GM18873 (cell line): ENCODE results near the gene SDCCAG8.

Source experiments
- ATAC-seq: cut with Tn5 transposase; IDR thresholded peaks from one replicate; pipeline ENCODE4 v1.9.1; 2021; ENCODE audit warnings: mild to moderate bottlenecking, moderate library complexity, moderate number of reproducible peaks; ENCODE audit not compliant: unreplicated experiment, low FRiP score

The SDCCAG8 gene

DNA sequence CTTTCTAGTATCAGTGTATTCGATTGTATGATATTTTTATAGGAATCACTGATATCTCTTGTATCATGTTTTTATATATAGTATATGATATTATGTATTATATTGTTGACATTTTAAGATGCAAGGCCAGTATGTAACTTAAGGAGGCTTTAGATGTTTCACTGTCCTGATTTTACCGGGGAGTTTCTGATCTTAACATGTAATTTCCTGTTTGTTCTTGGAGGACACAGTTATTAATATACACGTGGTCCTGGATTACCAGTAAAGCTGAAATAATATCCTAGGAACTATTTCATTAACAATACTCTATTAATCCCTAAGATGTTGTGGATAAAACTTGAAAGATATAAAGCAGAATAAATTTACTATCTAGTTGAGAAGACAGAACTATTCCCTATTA lies 19.5 kb downstream of the SDCCAG8 start:
- ATAC-seq, result no peak

DNA sequence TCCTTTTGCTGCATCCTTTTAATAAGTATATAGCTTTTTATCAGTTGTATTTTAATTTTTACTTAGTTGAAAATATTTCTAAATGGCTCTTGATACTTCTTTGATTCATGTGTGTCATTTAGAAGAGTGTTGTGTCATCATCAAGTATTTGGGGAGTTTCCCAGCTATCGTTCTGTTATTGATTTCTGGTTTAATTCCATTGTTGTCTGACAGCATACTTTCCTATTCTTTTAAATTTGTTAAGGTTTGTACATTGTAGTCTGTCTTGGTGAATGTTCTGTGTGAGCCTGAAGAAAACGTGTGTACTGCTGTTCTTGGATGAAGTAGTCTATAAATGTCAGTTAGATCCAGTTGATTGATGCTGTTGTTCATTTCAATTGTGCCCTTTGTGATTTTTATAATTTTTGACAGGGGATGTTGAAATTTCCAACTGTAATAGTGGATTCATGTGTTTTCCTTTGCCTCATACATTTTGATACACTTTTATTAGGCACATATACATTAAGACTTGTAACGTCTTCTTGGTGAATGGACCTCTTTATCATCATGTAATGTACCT lies 24.8 kb downstream of the SDCCAG8 start:
- ATAC-seq, result no peak

DNA sequence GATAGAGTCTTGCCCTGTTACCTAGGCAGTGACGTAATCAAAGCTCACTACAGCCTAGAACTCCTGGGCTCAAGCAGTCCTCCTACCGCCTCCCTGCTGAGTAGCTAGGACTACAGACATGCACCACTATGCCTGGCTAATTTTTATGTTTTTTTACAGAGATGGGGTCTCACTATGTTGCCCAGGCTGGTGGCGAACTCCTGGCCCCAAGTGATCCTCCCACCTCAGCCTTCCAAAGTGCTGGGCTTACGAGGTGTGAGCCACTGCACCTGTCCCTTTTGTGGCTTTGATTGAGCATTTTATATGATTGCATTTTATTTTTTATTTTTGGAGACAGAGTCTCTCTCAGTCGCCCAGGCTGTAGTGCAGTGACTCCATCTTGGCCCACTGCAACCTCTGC lies 25.8 kb downstream of the SDCCAG8 start:
- no peak for ATAC-seq

DNA sequence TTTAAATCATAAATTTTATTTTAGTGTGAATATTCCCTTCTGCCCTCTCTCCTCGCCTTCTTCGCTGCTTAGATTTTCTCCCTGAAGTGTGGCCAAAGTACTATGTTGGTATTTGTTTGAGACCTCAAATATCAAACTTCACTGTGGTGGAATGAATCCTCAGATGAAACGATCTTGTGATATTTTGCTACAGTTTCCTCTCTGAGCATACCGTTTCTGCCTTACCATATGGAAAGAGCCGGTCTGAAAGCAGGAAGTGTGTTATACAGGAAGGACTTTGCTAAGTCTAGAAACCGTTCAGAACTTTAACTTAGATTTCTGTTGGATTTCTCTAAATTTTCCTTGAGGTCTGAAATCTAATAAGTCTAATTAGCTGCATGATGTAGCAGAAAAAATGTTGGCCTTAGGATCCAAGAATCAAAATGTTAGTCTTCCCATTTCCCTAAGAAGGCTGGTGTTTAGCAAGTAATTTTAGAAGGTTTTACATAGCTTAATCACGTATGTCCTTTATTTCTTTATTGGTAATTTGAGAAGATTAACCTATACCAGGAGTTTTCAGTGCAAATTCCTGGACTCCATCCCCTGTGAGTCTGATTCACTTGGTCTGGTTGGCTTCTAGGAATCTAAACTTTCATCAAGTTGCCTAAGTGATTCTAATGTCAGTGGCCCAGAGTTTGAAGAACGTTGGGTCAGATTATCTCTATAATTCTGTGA lies 30.7 kb downstream of the SDCCAG8 start:
- no peak for ATAC-seq

GRCh38 chr1:243287123-243287460 lies 31.3 kb downstream of the SDCCAG8 start:
- no peak for ATAC-seq

DNA sequence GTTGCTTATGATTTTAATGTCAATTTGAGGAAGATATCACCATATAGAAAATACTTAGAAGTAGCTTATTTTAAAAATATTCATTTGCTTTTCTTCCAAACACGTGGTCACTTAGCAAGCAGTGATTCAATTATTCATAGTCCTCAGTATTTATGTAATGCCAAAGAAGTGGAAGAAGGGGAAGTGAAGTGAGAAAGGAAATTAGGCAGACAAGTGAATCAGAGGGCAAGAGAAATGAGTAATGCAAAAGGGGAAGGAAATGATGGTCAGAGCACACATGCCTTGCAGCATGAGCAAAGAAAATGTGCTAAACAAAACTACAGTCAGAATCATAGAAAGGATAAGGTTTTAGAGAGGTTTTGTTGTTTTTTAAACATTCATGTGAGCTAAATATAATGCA lies 31.8 kb downstream of the SDCCAG8 start:
- peak; percentile 93 for ATAC-seq

DNA sequence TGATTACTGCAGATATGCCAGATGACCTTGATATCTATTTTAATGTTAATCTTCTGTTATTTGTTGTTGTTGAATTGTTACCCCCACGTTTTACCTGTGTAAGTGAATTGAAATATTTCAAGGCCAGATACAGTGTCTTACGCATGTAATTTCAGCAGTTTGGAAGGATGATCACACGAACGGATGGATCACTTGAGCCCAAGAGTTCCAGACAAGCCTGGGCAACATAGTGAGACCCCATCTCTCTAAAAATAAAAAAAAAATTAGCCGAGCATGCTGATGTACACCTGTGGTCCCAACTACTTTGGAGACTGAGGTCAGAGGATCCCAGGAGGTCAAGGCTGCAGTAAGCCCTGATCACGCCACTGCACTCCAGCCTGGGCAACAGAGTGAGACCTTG lies 32.2 kb downstream of the SDCCAG8 start:
- no peak for ATAC-seq

GRCh38 chr1:243291292-243291691 lies 35.5 kb downstream of the SDCCAG8 start:
- no peak for ATAC-seq

GRCh38 chr1:243292117-243292516 lies 36.3 kb downstream of the SDCCAG8 start:
- no peak for ATAC-seq

- ATAC-seq, result no peak
Measured at GRCh38 chr1:243293941-243294722, 38.3 kb downstream of the SDCCAG8 start.

- no peak for ATAC-seq
Measured at GRCh38 chr1:243294723-243295121, 38.9 kb downstream of the SDCCAG8 start.

GRCh38 chr1:243299069-243299468 lies 43.2 kb downstream of the SDCCAG8 start:
- no peak for ATAC-seq

GRCh38 chr1:243301059-243301458 lies 45.2 kb downstream of the SDCCAG8 start:
- no peak for ATAC-seq

DNA sequence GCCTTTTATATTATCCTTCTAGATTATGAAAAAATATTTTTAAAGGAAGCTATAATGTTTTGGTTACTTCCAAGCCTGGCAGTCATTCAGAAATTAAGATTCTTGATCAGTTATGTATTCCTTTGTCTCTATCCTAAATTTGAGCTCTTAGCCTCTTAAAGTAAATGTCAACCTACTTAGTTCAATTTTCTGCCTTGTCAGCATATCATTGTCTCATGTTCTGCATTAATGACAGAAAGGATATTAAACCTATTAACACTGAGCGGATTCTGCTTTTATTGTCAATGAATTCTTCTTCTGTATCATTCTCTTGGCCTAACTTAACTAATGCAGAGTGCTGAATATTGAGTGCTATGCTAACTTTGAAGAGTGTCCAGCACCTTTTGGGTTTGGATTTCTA lies 56.0 kb downstream of the SDCCAG8 start:
- ATAC-seq, result no peak

GRCh38 chr1:243312952-243313634 lies 57.3 kb downstream of the SDCCAG8 start:
- ATAC-seq, result peak; percentile 27

DNA sequence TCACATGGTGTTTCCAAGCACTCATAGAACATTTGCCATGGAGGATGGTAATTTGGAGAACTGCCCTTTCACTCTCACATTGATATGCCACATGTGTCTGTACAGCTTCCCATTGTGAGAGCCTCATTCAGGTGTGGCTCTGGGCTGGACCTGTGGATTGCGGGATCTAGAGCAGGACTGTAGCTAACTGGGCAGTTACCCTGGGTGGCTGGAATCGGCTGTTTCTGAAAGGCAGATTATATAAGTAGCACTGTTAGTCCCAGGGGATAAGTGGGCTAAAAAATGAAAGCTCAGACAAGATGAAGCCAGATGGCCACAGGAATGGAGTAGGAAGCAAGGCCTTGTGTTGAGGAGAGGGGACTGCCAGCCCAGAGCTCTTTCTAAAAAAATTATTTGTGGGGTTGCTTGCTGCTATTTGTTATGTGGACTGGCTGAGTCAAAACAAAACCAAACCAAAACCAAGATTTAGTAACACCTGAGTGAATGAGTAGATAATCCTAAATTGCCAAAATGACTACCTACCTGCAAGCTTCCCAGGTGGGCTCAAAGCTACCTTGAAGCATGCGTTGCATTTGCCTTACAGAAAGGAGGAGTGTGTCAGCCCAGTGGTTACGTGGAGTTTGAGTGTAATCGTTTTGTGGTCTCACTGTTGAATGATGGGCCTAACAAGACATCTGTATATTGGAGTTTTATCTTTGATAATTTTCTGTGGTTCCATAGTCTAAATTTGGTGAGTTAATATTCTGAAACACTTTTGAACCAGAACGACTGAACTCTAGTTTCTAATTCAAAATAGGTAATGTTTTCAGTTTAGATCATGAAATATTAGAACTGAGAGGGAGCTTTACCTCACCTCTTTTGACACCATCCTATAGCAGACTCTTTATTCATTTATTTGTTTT lies 58.0 kb downstream of the SDCCAG8 start:
- ATAC-seq, result peak; percentile 75

DNA sequence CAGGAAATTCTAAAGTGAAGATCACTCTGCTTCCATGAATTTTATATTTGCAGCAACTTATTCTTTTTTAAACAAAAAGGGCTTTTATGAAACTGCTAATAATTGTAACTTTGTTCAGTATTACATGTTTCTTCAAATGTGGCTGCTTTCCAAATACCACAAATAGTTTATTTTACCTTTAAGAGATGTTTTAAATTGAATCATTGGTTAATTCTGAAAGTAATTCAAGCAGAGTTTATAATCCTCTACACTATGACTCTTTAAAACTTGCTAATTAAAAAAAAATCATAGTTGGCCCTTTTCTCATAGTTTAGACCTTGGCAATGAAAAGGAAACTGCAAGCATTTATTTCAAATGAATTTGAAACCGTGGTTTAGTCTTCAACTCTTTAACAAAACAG lies 59.6 kb downstream of the SDCCAG8 start:
- ATAC-seq, result no peak

- no peak for ATAC-seq
Measured at GRCh38 chr1:243315893-243316292, 60.1 kb downstream of the SDCCAG8 start.

DNA sequence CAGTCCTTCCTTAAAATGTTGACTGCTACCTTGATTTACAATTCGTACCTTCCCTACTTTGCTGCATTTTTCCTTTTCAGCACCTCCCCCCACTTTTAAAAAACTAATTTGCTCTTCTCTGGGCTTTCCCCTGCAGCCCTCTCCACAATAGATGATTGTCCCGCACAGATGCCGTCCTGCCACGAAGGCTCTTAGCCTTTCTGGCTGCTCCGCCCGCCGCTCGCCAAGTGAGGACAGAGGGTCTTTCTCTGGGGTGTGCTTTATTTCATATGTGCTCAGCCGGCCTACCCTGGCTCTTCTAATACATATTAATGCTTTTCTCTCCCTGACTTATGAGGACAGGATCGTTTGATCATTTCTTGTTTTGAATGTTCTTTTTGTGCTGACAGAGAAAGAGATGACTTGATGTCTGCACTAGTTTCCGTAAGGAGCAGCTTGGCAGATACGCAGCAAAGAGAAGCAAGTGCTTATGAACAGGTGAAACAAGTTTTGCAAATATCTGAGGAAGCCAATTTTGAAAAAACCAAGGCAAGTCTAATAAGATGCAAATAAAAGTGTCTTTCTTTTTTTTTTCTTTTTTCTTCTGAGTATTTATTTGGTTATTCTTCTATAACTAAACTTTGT lies 60.6 kb downstream of the SDCCAG8 start:
- no peak for ATAC-seq

DNA sequence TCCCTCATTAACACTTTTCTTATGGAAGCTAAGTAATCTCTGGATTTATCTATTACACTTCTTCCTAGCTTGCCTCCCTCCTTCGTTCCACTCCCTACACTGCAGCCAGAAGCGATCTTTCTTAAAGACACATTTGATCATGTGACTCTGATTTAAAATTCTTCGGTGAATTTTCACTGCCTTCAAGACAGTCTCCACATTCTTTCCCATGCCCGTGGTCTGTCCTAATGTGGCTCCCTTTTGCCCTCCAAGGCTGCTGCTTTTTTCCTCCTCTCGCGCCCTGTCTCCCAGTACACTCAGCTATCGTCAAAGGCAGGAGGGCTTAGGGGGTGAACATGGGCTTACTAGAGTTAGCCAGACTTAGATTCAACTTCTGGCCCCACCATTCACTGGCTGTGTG lies 64.4 kb downstream of the SDCCAG8 start:
- ATAC-seq, result no peak
